Adrenal gland (tissue), 5 donors: ENCODE results near the gene PLPPR4.

Experiments used
- CTCF ChIP-seq, 6 experiments: fragments of 450-650 bp in 4 of 6; fragments of 200-600 bp in 2 of 6; sonication (generic) in 1 of 6; IDR thresholded peaks; 1 replicate in 5 of 6; 2 replicates in 1 of 6; pipeline versions ENCODE4 v1.5.1 to v1.8.0; 2016 to 2021; ENCODE audit warnings: antibody characterized with exemption in 6 of 6, mild to moderate bottlenecking in 2 of 6, moderate library complexity in 1 of 6
- POLR2A ChIP-seq, 2 donors: fragments of 450-650 bp; IDR thresholded peaks; one replicate each; pipeline ENCODE4 v1.6.1; 2017; ENCODE audit warnings: antibody characterized with exemption in 2 of 2, mild to moderate bottlenecking in 2 of 2, moderate library complexity in 1 of 2
- donor health status: DM: no; HTN: no; CAD: no.

DNA sequence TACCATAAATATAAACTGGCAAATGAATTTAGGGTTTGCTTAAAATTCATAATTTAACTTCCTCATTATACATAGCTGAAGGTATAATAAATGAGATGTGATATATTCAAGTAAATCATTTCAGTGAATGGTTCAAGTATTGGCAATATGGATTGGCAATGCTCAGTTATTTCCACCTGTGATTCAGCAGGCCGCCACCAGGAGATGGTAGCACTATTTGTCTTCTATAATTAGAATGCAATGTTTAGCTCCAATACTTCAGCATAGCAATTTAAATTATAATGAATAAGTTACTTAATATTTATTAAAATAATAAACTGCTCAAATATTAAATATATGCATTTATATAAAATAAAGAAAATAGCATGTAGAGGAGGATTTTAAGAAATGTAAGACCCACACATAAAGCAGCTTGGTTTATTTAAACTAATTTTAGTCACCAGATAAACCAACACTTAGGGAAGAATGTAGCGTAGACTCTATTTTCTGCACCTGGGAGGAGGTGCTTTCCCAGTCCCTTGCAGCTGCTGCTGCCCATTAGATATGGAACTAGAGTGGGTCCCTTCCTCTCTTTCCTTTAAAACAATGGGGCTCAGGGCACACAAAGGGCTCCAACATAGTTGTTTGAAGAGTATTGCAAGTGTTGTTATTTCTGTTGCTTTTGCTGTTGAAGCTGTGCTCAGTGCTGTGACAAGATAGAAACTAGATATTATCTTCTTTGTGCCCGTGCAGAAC lies 62.1 kb downstream of the PLPPR4 start:
- TF ChIP-seq CTCF (IDR thresholded peaks at IDR 0.05) (peak in 4 of 6 experiments; percentile 16 to 25 (median 18)), POLR2A (IDR thresholded peaks at IDR 0.05) (no peak)
